Right ventricle myocardium superior (tissue), 1 donor: ENCODE measurements around the gene AGAP1. TPM values are rescaled to one million over a fixed set of nuclear protein-coding genes. Genes with fewer than 3 reads are reported as not detected.
A peak's percentile ranks its signal among the peaks of the same experiment; 100 is the strongest.

Source experiments
- ATAC-seq: fragments of 200-7000 bp; cut with Tn5 transposase; one replicate; pipeline ENCODE4 v1.9.1; 2020; ENCODE audit warnings: mild to moderate bottlenecking; ENCODE audit not compliant: poor library complexity
- DNase-seq: peaks from one replicate; pipeline ENCODE4 v3.0.0-alpha.2; 2020
- intact Hi-C: fragments of 100-400 bp; cut with DNase I; formaldehyde crosslinking; loops from one replicate; pipeline ENCODE4 v1.11.2; 2022
- total RNA-seq: library from RNA; stranded (reverse); fragmentation: NEBNext Ultra II Directional; extraction: Animal tissue kit (Norgen Biotek cat#: 25700); gene quantifications from one replicate; pipeline ENCODE4 v1.2.1, GENCODE V29; 2021
- donor health status: DM: no; HTN: yes; CAD: no; lungs with severe emphysema.

AGAP1 gene
- total RNA-seq, 1 donor from 2014 or later = 25.4 TPM

GRCh38 chr2:235504441-235505180, 10.8 kb downstream of the AGAP1 start:
- intact Hi-C loops = no loop called here
- ATAC-seq = no peak
- DNase-seq = no peak

GRCh38 chr2:235505181-235505741, 11.4 kb downstream of the AGAP1 start:
- DNase-seq = no peak
- ATAC-seq = peak; percentile 49
- intact Hi-C loops = no loop called here

GRCh38 chr2:235506291-235506996, 12.6 kb downstream of the AGAP1 start:
- DNase-seq = no peak

GRCh38 chr2:235506997-235507615, 13.3 kb downstream of the AGAP1 start:
- intact Hi-C loops = no loop called here
- no peak for DNase-seq
- no peak for ATAC-seq

More at GRCh38 chr2:235506291-235506996, 12.6 kb downstream of the AGAP1 start:
- intact Hi-C loops = no loop called here
- no peak for ATAC-seq

GRCh38 chr2:235507928-235508327, 14.1 kb downstream of the AGAP1 start:
- intact Hi-C loops = no loop called here
- DNase-seq (no peak), ATAC-seq (no peak)

GRCh38 chr2:235508371-235509160, 14.7 kb downstream of the AGAP1 start:
- DNase-seq = no peak
- intact Hi-C loops = no loop called here
- no peak for ATAC-seq

- intact Hi-C loops = no loop called here
- DNase-seq (no peak), ATAC-seq (no peak)
These were observed 16.5 kb downstream of the AGAP1 start for GRCh38 chr2:235510318-235510717.

- intact Hi-C loops = no loop called here
- ATAC-seq = no peak
These were observed 17.4 kb downstream of the AGAP1 start for GRCh38 chr2:235511187-235511661.

GRCh38 chr2:235511751-235512698, 18.2 kb downstream of the AGAP1 start:
- intact Hi-C loops = no loop called here
- DNase-seq (no peak), ATAC-seq (no peak)

More at GRCh38 chr2:235511187-235511661, 17.4 kb downstream of the AGAP1 start:
- no peak for DNase-seq

- DNase-seq (no peak), ATAC-seq (no peak)
- intact Hi-C loops = no loop called here
These were observed 18.8 kb downstream of the AGAP1 start for GRCh38 chr2:235512699-235513053.

- ATAC-seq = no peak
- intact Hi-C loops = no loop called here
- no peak for DNase-seq
These were observed 20.3 kb downstream of the AGAP1 start for GRCh38 chr2:235513984-235514626.

GRCh38 chr2:235514627-235515363, 21.0 kb downstream of the AGAP1 start:
- ATAC-seq (peak; percentile 19), DNase-seq (no peak)
- intact Hi-C loops = no loop called here

- ATAC-seq = no peak
- no peak for DNase-seq
These were observed 21.5 kb downstream of the AGAP1 start for GRCh38 chr2:235515364-235515742.

GRCh38 chr2:235515821-235516220, 22.0 kb downstream of the AGAP1 start:
- intact Hi-C loops = no loop called here
- ATAC-seq (no peak), DNase-seq (no peak)

More at GRCh38 chr2:235515364-235515742, 21.5 kb downstream of the AGAP1 start:
- intact Hi-C loops = no loop called here

- DNase-seq (no peak), ATAC-seq (no peak)
- intact Hi-C loops = no loop called here
These were observed 22.4 kb downstream of the AGAP1 start for GRCh38 chr2:235516257-235516656.

- DNase-seq (no peak), ATAC-seq (no peak)
- intact Hi-C loops = no loop called here
These were observed 24.7 kb downstream of the AGAP1 start for GRCh38 chr2:235518322-235519090.
